IMR-90 (cell line): ENCODE data around the gene PLA2G4F. TPM values are rescaled to one million over a fixed set of nuclear protein-coding genes. Genes with fewer than 3 reads are reported as not detected.

Experiments
- ATAC-seq: fragments of 200-7000 bp; cut with Tn5 transposase; 2 replicates; pipeline ENCODE4 v1.9.1; 2020; ENCODE audit warnings: low read depth, mild to moderate bottlenecking, moderate library complexity
- BruUV-seq: library from RNA; stranded (reverse); fragments of 400-500 nt; replicated peaks from 2 replicates; lab custom pipeline; 2021; lab: Mats Ljungman, UMichigan
- CTCF ChIA-PET: fragments of 300-600 bp; formaldehyde crosslinking; extraction: SDS; loops from one replicate; lab custom pipeline; 2021; ENCODE audit warnings: antibody characterized with exemption; lab: Yijun Ruan, JAX
- POLR2A ChIA-PET: fragments of 300-600 bp; sonication (Branson Sonifier 250); formaldehyde crosslinking; loops from one replicate; lab custom pipeline; 2022; ENCODE audit warnings: antibody characterized with exemption; ENCODE audit not compliant: unreplicated experiment; lab: Charles Lee
- DNase-seq: peaks from one replicate; pipeline ENCODE4 v3.0.0; 2013
- H2AFZ ChIP-seq: replicated peaks from 2 replicates; pipeline ENCODE3; 2013; ENCODE audit warnings: low read length, mild to moderate bottlenecking; ENCODE audit not compliant: poor library complexity
- H2AK5ac ChIP-seq: 2 replicates; pipeline ENCODE4 v1.6.1; 2013; ENCODE audit warnings: low read depth, low read length, inconsistent platforms
- H2AK9ac ChIP-seq: replicated peaks from 2 replicates; pipeline ENCODE3; 2013; ENCODE audit warnings: mild to moderate bottlenecking, low read depth, low read length, moderate library complexity; ENCODE audit not compliant: poor library complexity
- H2BK120ac ChIP-seq: 2 replicates; pipeline ENCODE4 v1.6.1; 2013; ENCODE audit warnings: low read depth, low read length, inconsistent platforms
- H2BK15ac ChIP-seq: 3 replicates; pipeline ENCODE4 v1.6.1; 2013; ENCODE audit warnings: low read depth, low read length, inconsistent platforms
- H2BK20ac ChIP-seq: 2 replicates; pipeline ENCODE4 v1.6.1; 2013; ENCODE audit warnings: low read depth, mild to moderate bottlenecking, inconsistent platforms, low read length, moderate library complexity
- H2BK5ac ChIP-seq: 2 replicates; pipeline ENCODE4 v1.6.1; 2013; ENCODE audit warnings: mild to moderate bottlenecking, low read depth, low read length, inconsistent platforms; ENCODE audit not compliant: poor library complexity, severe bottlenecking
- H3K14ac ChIP-seq: replicated peaks from 2 replicates; pipeline ENCODE4 v1.6.1; 2013; ENCODE audit warnings: low read depth, low read length, inconsistent platforms
- H3K18ac ChIP-seq: 2 replicates; pipeline ENCODE4 v1.6.1; 2013; ENCODE audit warnings: low read depth, low read length, control low read depth
- H3K23ac ChIP-seq: 2 replicates; pipeline ENCODE4 v1.6.1; 2013; ENCODE audit warnings: low read depth, low read length, inconsistent platforms
- H3K27ac ChIP-seq: 2 replicates; pipeline ENCODE4 v1.5.1; 2013; ENCODE audit warnings: mild to moderate bottlenecking, control low read depth, low read length; ENCODE audit not compliant: insufficient read depth
- H3K27me3 ChIP-seq: 2 replicates; pipeline ENCODE4 v1.6.1; 2013; ENCODE audit warnings: low read length; ENCODE audit not compliant: control insufficient read depth, insufficient read depth
- H3K36me3 ChIP-seq: 2 replicates; pipeline ENCODE4 v1.6.1; 2013; ENCODE audit warnings: low read length, mixed read lengths; ENCODE audit not compliant: control insufficient read depth, insufficient read depth
- H3K4ac ChIP-seq: 2 replicates; pipeline ENCODE4 v1.6.1; 2013; ENCODE audit warnings: low read depth, low read length, inconsistent platforms
- H3K4me1 ChIP-seq: 2 replicates; pipeline ENCODE4 v1.6.1; 2013; ENCODE audit warnings: low read length, mixed read lengths; ENCODE audit not compliant: control insufficient read depth, insufficient read depth
- H3K4me2 ChIP-seq: 2 replicates; pipeline ENCODE4 v1.6.1; 2013; ENCODE audit warnings: low read depth, mild to moderate bottlenecking, control low read depth, low read length, moderate library complexity
- H3K4me3 ChIP-seq: 2 replicates; pipeline ENCODE4 v1.5.1; 2013; ENCODE audit warnings: low read depth, mild to moderate bottlenecking, control low read depth, low read length, moderate library complexity; ENCODE audit not compliant: insufficient read depth
- H3K56ac ChIP-seq: 2 replicates; pipeline ENCODE4 v1.6.1; 2013; ENCODE audit warnings: low read length, inconsistent platforms; ENCODE audit not compliant: insufficient read depth; ENCODE audit errors: extremely low read depth
- H3K79me1 ChIP-seq, 2 experiments: 2 replicates each; pipeline ENCODE4 v1.6.1; 2013; ENCODE audit warnings: low read length in 2 of 2, inconsistent platforms in 1 of 2, low read depth in 1 of 2
- H3K9ac ChIP-seq: 2 replicates; pipeline ENCODE4 v1.6.1; 2013; ENCODE audit warnings: low read depth, low read length, control low read depth
- H3K9me1 ChIP-seq: 2 replicates; pipeline ENCODE4 v1.6.1; 2013; ENCODE audit warnings: low read length, inconsistent platforms; ENCODE audit not compliant: insufficient read depth
- H3K9me3 ChIP-seq: 2 replicates; pipeline ENCODE4 v1.6.1; 2013; ENCODE audit warnings: low read length; ENCODE audit not compliant: control insufficient read depth, insufficient read depth
- H4K20me1 ChIP-seq: 2 replicates; pipeline ENCODE4 v1.6.1; 2013; ENCODE audit warnings: low read length, inconsistent platforms; ENCODE audit not compliant: insufficient read depth
- H4K5ac ChIP-seq: 2 replicates; pipeline ENCODE4 v1.6.1; 2013; ENCODE audit warnings: mild to moderate bottlenecking, low read depth, low read length, control low read depth
- H4K8ac ChIP-seq, 2 experiments: 2 replicates each; pipeline ENCODE4 v1.6.1; 2013; ENCODE audit warnings: low read depth in 2 of 2, low read length in 2 of 2, control low read depth in 1 of 2, inconsistent platforms in 1 of 2
- H4K91ac ChIP-seq: 2 replicates; pipeline ENCODE4 v1.6.1; 2013; ENCODE audit warnings: low read depth, low read length, inconsistent platforms; ENCODE audit not compliant: insufficient read depth
- BHLHE40 ChIP-seq: fragments of 150-350 bp; IDR thresholded peaks from 2 replicates; pipeline ENCODE4 v1.6.1; 2016; ENCODE audit warnings: mild to moderate bottlenecking, low read depth, low read length
- CEBPB ChIP-seq: IDR thresholded peaks from 2 replicates; pipeline ENCODE4 v1.6.1; 2012; ENCODE audit warnings: low read depth, low read length, improper control_type of control experiment
- FOS ChIP-seq: fragments of 150-350 bp; IDR thresholded peaks from 2 replicates; pipeline ENCODE4 v1.6.1; 2016; ENCODE audit warnings: low read depth, low read length
- MAFK ChIP-seq: IDR thresholded peaks from 2 replicates; pipeline ENCODE4 v1.6.1; 2012; ENCODE audit warnings: low read depth, low read length, improper control_type of control experiment
- MAZ ChIP-seq: IDR thresholded peaks from 2 replicates; pipeline ENCODE4 v1.6.1; 2012; ENCODE audit warnings: low read depth, mild to moderate bottlenecking, low read length, improper control_type of control experiment, moderate library complexity, borderline replicate concordance
- MXI1 ChIP-seq: IDR thresholded peaks from 2 replicates; pipeline ENCODE4 v1.6.1; 2012; ENCODE audit warnings: low read depth, mild to moderate bottlenecking, low read length, moderate library complexity, borderline replicate concordance
- NFE2L2 ChIP-seq: fragments of 150-350 bp; IDR thresholded peaks from 2 replicates; pipeline ENCODE4 v1.6.1; 2016; ENCODE audit warnings: low read depth, mild to moderate bottlenecking, low read length
- POLR2A ChIP-seq: IDR thresholded peaks from 2 replicates; pipeline ENCODE4 v1.6.1; 2012; ENCODE audit warnings: mild to moderate bottlenecking, low read depth, low read length
- RAD21 ChIP-seq: IDR thresholded peaks from 2 replicates; pipeline ENCODE4 v1.6.1; 2012; ENCODE audit warnings: low read length, improper control_type of control experiment
- RCOR1 ChIP-seq: IDR thresholded peaks from 2 replicates; pipeline ENCODE4 v1.6.1; 2012; ENCODE audit warnings: mild to moderate bottlenecking, low read length, improper control_type of control experiment; ENCODE audit not compliant: insufficient replicate concordance
- RFX5 ChIP-seq: IDR thresholded peaks from 2 replicates; pipeline ENCODE4 v1.8.0; 2012; ENCODE audit warnings: low read depth, mild to moderate bottlenecking, low read length, moderate library complexity
- SMC3 ChIP-seq: fragments of 150-350 bp; IDR thresholded peaks from 2 replicates; pipeline ENCODE4 v1.6.1; 2016; ENCODE audit warnings: low read depth, mild to moderate bottlenecking, antibody characterized with exemption, low read length, moderate library complexity
- WGBS, 2 experiments: methylation state at CpG; one replicate each; pipeline versions ENCODE4 v1.1.5 to v1.1.7; 2013; ENCODE audit warnings: missing lambda C conversion rate in 2 of 2; ENCODE audit not compliant: insufficient read length in 1 of 2; ENCODE audit errors: extremely low coverage in 2 of 2; 5-methylcytosine and 5-hydroxymethylcytosine counted together
- dilution Hi-C: fragments of 300-500 bp; cut with HindIII; formaldehyde crosslinking; loops from one replicate; pipeline ENCODE4 v1.14.3; 2018; ENCODE audit warnings: low sequenced_read_pairs; ENCODE audit not compliant: unreplicated experiment
- in situ Hi-C: fragments of 300-500 bp; cut with MboI; formaldehyde crosslinking; loops from 3 replicates; pipeline ENCODE4 v1.14.3; 2019; ENCODE audit warnings: low sequenced_read_pairs, inconsistent platforms, mixed read lengths
- intact Hi-C: fragments of 100-400 bp; cut with micrococcal nuclease; formaldehyde crosslinking; loops from 2 replicates; pipeline ENCODE4 v1.10.0; 2022
- polyA plus RNA-seq, 3 experiments: library from polyadenylated mRNA; depleted of rRNA; stranded (reverse); fragments of >200 nt; gene quantifications; 2 replicates each; pipeline ENCODE4 v1.2.3, GENCODE V29; 2012; ENCODE audit warnings: low replicate concordance in 1 of 3
- total RNA-seq: library from RNA; depleted of rRNA; stranded (reverse); fragments of >200 nt; gene quantifications from 2 replicates; pipeline ENCODE4 v1.2.3, GENCODE V29; 2012
- TF ChIP-seq, protein P1 (sequence below): fragments of 150-350 bp; IDR thresholded peaks from 2 replicates; pipeline ENCODE4 v1.6.1; 2016; ENCODE audit warnings: low read depth, mild to moderate bottlenecking, low read length, moderate library complexity, borderline replicate concordance
- TF ChIP-seq, protein P2 (sequence below): conservative IDR thresholded peaks from 2 replicates; pipeline ENCODE4 v1.5.1; 2012; ENCODE audit warnings: mild to moderate bottlenecking, low read depth, low read length, improper control_type of control experiment

The PLA2G4F gene
- total and polyA plus RNA-seq, 2 of the 4 experiments (the other 2 are of a cell fraction) = not detected

DNA sequence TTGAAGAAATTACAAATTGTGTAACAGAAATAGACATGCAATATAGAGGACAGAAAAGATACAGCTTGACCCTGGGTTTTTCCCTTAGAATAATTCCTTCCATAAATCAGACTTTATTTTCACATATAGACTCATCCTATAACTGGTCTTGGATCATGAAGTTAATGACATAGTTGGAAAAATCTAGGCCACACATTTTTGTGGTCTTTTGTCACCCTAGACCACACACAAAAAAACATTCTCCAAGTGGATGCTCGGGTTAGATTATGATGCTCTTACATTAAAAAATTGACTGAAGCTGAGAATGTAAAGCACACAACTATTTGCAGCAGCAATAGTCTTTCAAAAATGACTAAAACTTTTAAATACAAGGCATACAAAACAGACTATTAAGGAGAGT, 54.6 kb downstream of the PLA2G4F start:
- Histone ChIP-seq H4K5ac (no peak overlapping the region), H3K9ac (no peak overlapping the region), H3K14ac (no peak overlapping the region), H2BK20ac (no peak overlapping the region), H3K23ac (no peak overlapping the region), H3K4me1 (no peaks in the 10 kb centered on the region), H4K8ac (no peak overlapping the region), H2AK5ac (no peak overlapping the region), H4K20me1 (no peaks in the 10 kb centered on the region), H3K9me1 (peaks cover 7% of the 10 kb centered on the region; the same call in 1 of the 2 replicates), H3K27ac (no peak overlapping the region), H3K36me3 (no peaks in the 10 kb centered on the region), H2AFZ (no peak overlapping the region), H3K4me3 (no peak overlapping the region), H2BK120ac (no peak overlapping the region), H3K9me3 (no peaks in the 10 kb centered on the region; the same call in none of the 2 replicates), H3K18ac (no peak overlapping the region), H3K4me2 (no peak overlapping the region), H2BK5ac (no peak overlapping the region), H2BK15ac (no peak overlapping the region), H2AK9ac (no peak overlapping the region), H3K56ac (no peak overlapping the region), H3K4ac (no peak overlapping the region), H3K27me3 (peaks cover 36% of the 10 kb centered on the region), H3K79me1 (no peaks in the 10 kb centered on the region), H4K91ac (no peak overlapping the region)
- POLR2A ChIA-PET = no interaction called here
- in situ Hi-C loops (no loop called here), dilution Hi-C loops (no loop called here), intact Hi-C loops (no loop called here)
- DNase-seq (no peak), ATAC-seq (no peak)
- CTCF ChIA-PET = no interaction called here
- BruUV-seq = no TSS peak
- no CpG with 5 or more reads among the region's 1 CpG for WGBS, 2 experiments
- TF ChIP-seq SMC3 = no peak
- TF ChIP-seq, protein P1, sequence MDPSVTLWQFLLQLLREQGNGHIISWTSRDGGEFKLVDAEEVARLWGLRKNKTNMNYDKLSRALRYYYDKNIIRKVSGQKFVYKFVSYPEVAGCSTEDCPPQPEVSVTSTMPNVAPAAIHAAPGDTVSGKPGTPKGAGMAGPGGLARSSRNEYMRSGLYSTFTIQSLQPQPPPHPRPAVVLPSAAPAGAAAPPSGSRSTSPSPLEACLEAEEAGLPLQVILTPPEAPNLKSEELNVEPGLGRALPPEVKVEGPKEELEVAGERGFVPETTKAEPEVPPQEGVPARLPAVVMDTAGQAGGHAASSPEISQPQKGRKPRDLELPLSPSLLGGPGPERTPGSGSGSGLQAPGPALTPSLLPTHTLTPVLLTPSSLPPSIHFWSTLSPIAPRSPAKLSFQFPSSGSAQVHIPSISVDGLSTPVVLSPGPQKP = no peak
- TF ChIP-seq MAZ = no peak
- TF ChIP-seq MXI1 = no peak
- TF ChIP-seq MAFK = no peak
- no peak for TF ChIP-seq CEBPB
- no peak for TF ChIP-seq BHLHE40
- TF ChIP-seq NFE2L2 = no peak
- TF ChIP-seq RFX5 = no peak
- no peak for TF ChIP-seq FOS
- no peak for TF ChIP-seq POLR2A
- TF ChIP-seq RAD21 = no peak
- TF ChIP-seq RCOR1 = no peak
- TF ChIP-seq, protein P2, sequence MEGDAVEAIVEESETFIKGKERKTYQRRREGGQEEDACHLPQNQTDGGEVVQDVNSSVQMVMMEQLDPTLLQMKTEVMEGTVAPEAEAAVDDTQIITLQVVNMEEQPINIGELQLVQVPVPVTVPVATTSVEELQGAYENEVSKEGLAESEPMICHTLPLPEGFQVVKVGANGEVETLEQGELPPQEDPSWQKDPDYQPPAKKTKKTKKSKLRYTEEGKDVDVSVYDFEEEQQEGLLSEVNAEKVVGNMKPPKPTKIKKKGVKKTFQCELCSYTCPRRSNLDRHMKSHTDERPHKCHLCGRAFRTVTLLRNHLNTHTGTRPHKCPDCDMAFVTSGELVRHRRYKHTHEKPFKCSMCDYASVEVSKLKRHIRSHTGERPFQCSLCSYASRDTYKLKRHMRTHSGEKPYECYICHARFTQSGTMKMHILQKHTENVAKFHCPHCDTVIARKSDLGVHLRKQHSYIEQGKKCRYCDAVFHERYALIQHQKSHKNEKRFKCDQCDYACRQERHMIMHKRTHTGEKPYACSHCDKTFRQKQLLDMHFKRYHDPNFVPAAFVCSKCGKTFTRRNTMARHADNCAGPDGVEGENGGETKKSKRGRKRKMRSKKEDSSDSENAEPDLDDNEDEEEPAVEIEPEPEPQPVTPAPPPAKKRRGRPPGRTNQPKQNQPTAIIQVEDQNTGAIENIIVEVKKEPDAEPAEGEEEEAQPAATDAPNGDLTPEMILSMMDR = no peak
